ENCODE measurements around the gene PRKCE.

DNA sequence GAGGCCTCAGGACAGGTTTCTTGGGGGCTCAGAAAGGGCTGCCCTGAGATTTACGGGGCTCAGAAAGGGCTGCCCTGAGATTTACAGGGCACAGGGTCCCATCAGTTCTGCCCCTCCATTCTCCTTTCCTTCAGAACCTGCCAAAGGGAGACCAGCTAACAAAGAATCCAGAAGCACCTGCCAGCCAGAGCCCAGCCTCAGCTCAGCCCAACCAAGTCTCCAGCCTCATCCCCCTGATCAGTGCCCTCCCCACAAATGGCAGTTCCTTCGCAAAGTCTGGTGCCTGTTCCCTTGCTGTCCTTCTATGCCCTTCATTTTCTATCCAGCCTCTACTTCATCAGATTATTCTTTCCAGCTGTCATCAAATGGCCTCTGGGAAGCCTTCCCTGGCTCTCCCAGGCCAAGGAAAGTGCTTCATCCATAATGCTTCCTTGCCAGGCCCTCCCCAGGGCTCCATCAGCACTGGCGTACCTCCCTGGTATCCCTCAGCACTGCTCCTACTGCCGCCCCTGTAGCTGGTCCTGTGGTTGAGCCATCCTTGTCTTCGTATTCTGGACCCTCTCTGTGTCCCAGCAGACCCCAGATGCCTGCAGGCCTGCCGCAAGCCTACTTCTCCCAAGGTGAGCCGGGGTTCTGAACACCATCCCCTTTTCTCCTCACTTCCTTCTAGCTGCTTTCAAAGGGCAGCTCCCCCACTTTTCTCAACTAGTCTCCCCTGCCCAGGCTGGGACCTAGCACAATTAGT lies 549.6 kb downstream of the PRKCE start:
- no peak for TF ChIP-seq GATA3 (IDR thresholded peaks at IDR 0.05; ENCODE audit: low read depth, low read length)
- no peak for TF ChIP-seq GATA2 (IDR thresholded peaks at IDR 0.05; ENCODE audit: low read depth, low read length)
